CD4-positive, alpha-beta T cell treated with Interleukin-12 subunit alpha and Interleukin-12 subunit beta, for 1 hour (primary cell): Measurements from ENCODE around the gene CRYZ.

Source experiments
- DNase-seq: peaks from one replicate; pipeline ENCODE4 v3.0.0-alpha.2; 2020

The CRYZ gene

GRCh38 chr1:74729741-74730478 lies 2.9 kb downstream of the CRYZ start:
- DNase-seq: no peak

- DNase-seq: no peak
Observed at GRCh38 chr1:74728736-74729135, 4.1 kb downstream of the CRYZ start.

GRCh38 chr1:74726063-74726462 lies 6.8 kb downstream of the CRYZ start:
- no peak for DNase-seq

DNA sequence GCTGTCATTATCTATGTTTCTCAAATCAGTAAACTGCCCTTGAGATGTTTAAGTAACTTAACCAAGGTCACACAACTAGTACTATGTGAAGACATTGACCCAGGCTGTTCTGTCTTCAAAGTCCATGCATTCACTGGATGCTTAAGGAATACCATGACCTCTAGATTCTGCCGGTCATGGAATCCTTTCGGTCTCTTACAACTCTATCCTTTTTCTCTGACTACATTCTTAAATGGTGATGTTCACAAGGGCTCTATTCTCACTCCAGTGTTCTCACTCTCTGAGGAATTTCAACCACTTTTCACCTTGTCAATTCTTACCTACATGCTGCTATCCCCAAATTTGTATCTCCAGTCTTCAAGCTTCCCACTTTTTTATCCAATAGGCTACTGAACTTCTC lies 15.2 kb downstream of the CRYZ start:
- no peak for DNase-seq

- no peak for DNase-seq
Observed at GRCh38 chr1:74716822-74717221, 16.0 kb downstream of the CRYZ start.

- DNase-seq: no peak
Observed at GRCh38 chr1:74715806-74716205, 17.0 kb downstream of the CRYZ start.

DNA sequence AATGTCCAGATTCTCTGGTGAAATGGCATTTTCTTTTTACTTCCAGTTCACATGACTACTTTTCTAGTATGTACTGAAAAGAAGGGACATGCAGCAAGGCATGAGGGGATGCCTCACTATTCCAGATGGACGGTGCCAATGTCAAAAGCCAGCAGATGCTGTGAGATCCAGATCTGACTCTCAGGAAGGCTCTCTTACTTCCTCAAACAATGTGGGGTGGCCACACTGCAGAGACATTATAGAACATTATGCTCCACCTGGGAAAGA lies 17.7 kb downstream of the CRYZ start:
- DNase-seq: no peak

DNA sequence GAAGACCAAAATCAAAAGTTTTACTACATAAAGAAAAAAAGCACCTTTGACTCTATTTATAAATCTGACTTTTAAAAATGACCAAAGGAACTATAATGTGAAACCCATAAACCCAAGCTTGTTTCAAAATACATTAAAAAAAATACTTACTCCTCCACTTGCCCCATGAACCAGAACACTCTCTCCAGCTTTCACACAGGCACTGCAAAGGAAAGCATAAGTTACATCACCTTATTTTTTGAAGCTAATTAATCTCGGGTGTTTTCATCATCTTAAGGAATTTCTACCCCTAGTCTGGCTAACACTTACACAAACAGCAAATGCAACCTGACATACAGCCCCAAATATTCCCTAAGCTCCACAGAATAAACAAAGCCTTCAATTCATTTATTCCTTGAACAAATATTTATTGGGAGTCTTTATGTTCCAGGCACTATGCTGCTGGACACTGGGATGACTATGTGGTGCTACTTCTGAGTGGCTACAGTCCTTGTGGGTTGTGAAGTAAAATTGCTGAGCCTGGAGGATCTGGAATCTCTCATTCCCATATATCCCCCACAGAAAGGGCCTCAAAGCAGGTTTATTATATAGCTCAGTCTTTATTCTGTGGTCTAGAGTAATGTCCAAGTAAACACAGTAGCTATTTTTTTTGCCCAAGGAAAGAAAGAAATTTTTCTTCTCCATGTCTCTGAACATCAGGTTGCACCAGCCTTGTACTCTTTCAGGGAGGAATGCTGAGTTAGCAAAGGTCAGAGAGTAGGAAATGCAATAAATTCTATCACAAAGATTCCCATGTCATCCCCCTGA lies 18.2 kb downstream of the CRYZ start:
- DNase-seq: no peak

DNA sequence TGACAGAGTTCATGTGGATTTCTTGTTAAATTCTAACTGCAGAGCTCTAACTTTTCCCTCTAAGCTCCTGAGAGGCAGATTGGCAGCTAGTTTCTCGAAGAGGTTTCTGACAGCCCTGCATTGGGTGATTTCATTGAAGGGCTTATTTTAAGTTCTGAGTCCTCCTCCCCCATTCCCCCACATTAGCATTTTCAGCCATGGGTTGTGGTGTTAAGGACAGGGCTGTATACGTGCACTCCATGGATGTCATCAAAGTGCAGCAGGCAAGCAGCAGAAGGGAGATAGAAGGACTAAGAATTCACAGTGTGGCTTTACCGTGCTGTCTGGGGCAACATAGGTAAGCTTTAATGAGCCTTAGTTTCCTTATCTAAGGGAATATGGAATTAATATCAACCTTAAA lies 19.0 kb downstream of the CRYZ start:
- DNase-seq: no peak

DNA sequence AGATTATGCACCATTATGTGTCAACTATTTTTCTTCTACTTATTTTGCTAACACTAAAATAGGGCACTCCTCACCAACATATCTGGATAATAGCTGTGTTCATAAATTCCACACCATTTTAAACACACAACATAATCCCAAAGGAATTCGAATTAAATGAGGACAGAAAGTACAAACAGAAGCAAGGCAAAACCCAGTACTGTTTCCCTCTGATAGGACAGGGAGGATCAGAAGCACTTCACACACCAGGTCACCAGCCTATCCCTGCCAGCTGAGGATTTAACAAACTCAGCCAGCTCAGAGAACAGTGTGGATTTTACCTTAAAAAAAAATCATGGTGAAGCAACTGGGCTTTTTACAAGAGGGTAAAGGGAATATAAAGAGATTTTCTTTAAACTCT lies 20.0 kb downstream of the CRYZ start:
- no peak for DNase-seq

- no peak for DNase-seq
Observed at GRCh38 chr1:74703386-74704182, 29.3 kb downstream of the CRYZ start.

- no peak for DNase-seq
Observed at GRCh38 chr1:74699331-74699730, 33.5 kb downstream of the CRYZ start.

DNA sequence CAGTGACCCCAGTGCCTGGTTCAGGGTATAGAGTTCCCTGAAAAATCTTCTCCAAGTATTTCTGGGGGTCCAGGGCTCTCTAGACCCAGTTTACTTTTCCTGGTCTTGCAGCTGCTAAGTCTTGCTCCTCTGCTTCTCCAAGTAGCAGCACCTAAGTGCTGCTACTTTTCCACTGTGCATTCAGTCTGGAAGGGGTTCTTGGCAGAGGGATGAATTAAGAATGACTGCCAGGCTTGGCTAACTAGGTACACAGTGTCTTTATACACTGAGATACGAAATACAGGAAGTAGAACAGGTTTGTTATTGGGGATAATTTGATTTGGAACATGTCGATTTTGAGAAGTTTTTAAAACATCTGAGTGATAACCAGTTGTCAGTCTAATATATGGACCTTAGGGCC lies 35.0 kb downstream of the CRYZ start:
- DNase-seq: no peak

DNA sequence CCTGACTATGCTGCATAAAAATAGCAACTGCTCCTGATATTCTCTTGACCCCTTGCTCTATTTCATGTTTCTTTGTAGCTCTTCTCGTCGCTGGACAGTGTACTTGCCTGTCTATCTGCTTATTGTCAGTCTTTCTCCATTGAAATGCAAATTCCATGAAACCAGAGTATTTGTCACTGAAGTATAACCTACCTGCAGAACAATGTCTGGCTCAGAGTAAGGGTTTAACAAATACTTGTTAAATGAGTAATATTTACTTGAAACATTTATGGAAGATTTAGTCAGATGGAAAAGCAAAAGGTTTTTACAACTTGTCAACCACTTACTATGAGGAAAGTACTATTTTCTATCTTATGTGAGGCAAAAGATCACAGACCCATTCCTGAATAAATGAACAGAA lies 39.4 kb downstream of the CRYZ start:
- no peak for DNase-seq

GRCh38 chr1:74690909-74691308 lies 41.9 kb downstream of the CRYZ start:
- no peak for DNase-seq

- DNase-seq: no peak
Observed at GRCh38 chr1:74690364-74690696, 42.5 kb downstream of the CRYZ start.

DNA sequence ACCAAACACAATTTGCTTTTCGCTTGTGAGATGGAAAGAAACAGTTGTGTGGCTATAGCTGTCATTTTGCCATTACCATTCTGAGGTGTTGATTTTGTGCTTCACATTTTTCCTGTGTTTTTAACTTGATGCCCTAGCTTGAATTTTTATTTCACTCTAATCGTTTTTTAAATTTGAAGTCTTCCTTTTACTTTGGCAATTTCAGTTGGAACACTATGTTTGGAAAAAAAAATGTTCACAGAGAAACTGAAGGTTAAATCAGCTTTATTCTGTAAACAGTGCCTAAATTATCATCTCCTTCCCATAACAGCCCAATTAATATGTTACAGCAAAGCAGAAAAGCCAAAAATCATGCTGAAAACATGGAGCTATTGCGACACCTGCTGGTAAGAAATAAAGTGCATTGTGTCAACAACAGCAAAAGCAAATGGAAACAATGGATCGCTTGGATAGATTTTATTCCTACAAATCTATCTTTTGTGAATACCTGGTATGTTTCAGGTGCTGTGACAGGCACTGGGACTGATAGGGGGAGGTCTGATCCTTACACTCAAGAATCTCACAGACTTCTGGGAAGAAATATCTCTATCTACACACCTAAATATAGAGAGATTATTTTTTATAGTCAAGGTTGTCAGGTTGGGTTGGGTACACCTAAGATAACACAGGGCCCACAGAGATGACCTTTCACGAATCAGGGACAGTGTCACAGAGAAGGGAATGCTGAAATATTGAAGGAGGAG lies 43.1 kb downstream of the CRYZ start:
- DNase-seq: peak; percentile 58

GRCh38 chr1:74686928-74687327 lies 45.9 kb downstream of the CRYZ start:
- DNase-seq: no peak

GRCh38 chr1:74684301-74684700 lies 48.5 kb downstream of the CRYZ start:
- DNase-seq: no peak

GRCh38 chr1:74683656-74684055 lies 49.2 kb downstream of the CRYZ start:
- no peak for DNase-seq

DNA sequence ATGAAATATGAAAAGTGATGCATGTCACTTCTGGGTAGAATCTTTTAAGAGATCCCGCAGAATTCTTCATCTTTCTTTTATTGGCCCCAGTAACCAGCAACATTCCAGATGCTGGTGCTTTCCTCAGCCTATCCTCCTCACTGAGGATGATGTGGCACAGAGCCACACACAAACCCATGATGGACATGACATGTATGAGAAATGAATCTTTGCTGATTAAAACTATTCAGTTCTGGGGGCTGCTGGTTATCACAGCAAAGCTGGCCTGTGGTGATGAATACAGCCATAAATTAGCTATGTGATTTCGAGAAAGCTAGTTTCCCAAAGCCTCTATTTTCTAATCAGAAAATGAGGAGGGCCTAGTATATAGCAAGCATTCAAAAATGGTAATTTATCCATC lies 51.0 kb downstream of the CRYZ start:
- DNase-seq: no peak

DNA sequence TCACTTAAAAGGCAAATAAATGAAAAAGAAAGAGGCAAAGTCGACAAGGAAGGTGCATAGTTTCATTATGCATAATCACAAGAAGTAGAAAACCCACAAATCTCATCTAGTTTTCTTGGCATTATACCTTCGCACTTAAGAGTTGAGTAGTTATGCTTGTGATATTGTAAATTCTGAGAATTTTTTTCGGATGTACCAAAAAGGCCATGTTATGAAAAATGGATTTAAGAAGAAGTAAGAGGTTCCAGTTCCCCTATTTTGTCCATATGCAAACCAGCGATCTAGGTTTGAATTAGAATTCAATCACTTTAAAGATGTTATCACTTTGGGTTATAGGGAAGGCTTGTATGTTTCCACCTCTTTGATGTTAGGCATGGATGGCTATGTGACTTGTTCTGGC lies 51.4 kb downstream of the CRYZ start:
- DNase-seq: no peak

GRCh38 chr1:74681001-74681400 lies 51.8 kb downstream of the CRYZ start:
- no peak for DNase-seq
